GM12874 (cell line): ENCODE measurements around the gene LRRC74B.

Experiments used
- TF ChIP-seq, protein P1 (sequence below): IDR thresholded peaks from 2 replicates; pipeline ENCODE4 v1.5.1; 2011; ENCODE audit warnings: low read depth, mild to moderate bottlenecking, control low read depth, low read length, moderate library complexity; ENCODE audit not compliant: insufficient read depth

The LRRC74B gene

DNA sequence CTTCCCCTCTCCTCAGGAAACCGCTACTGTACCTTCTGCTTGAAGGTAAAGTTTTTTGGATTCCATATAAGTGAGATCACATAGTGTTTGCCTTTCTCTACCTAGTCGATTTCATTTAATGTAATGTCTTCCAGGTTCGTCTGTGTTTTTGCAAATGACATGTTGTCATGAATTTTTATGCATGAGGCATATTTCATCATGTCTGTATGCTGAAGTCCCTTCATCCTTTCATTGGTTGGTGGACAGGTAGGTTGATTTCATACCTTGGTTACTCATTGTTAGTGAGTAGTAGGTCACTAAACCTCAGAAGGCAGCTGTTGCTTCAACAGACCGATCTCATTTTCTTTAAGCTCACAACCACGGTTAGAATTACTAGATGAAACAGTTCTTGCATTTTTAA, 60.3 kb downstream of the LRRC74B start:
- TF ChIP-seq, protein P1, sequence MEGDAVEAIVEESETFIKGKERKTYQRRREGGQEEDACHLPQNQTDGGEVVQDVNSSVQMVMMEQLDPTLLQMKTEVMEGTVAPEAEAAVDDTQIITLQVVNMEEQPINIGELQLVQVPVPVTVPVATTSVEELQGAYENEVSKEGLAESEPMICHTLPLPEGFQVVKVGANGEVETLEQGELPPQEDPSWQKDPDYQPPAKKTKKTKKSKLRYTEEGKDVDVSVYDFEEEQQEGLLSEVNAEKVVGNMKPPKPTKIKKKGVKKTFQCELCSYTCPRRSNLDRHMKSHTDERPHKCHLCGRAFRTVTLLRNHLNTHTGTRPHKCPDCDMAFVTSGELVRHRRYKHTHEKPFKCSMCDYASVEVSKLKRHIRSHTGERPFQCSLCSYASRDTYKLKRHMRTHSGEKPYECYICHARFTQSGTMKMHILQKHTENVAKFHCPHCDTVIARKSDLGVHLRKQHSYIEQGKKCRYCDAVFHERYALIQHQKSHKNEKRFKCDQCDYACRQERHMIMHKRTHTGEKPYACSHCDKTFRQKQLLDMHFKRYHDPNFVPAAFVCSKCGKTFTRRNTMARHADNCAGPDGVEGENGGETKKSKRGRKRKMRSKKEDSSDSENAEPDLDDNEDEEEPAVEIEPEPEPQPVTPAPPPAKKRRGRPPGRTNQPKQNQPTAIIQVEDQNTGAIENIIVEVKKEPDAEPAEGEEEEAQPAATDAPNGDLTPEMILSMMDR, result no peak

DNA sequence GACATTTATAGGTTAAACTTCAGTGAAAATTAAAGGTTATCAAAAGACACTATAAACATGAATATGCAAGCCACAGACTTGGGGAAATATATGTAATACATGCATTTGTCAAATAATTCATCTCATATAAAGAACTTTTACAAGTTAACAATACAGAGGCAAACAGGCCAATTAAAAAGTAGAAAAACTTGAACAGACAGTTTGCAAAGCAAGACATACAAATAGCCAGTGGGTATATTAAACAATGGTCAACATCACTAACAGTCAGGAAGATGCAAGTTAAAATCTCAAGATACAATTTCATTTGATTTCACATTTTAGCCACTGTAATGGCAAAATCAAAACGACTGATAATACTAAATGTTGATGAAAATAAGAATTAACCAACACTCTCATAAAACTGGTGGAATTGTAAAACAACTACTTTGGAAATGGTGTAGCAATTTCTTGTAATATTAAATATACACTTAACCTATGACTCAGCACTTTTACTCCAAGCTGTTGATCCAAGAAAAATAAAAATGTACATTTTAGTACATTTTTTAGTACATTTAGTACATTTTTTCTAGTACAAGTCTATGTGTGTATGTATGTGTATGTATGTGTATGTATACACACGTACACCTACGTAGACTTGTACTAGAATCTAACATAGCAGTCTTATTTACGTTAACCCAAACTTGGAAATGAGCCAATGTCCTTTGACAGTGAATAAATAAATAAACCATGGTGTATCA, 62.8 kb downstream of the LRRC74B start:
- TF ChIP-seq, protein P1, result no peak
